SK-N-SH (cell line): Measurements from ENCODE around the gene NUMBL.

ENCODE experiments used
- POLR2AphosphoS5 ChIP-seq: IDR thresholded peaks from 2 replicates; pipeline ENCODE4 v1.6.1; 2012; ENCODE audit warnings: low read depth, low read length
- TF ChIP-seq, protein P1 (sequence below): fragments of 200-600 bp; sonication (generic); IDR thresholded peaks from 2 replicates; pipeline ENCODE4 v1.6.1; 2017; ENCODE audit warnings: antibody characterized with exemption, mild to moderate bottlenecking, moderate library complexity

DNA sequence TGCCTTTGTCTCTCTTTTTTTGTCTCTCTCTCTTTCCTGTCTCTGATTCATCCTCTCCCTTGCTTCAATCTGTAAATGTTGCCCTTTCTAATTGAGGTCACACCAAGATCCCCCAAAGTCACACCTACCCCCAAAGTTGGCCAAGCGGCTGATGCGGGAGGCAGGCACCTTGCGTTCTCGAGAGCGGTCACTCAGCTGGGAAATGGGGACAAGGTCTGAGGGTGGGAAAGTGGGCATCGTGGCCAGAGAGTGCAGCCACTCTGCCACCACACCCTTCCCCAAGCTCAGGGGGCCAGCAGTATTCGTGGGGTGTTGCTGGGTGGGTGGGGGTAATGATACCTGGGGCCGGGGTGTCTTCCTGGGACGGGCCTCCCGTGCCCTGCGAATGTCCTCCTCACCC, 23.5 kb upstream of the NUMBL start:
- TF ChIP-seq POLR2AphosphoS5: no peak
- TF ChIP-seq, protein P1, sequence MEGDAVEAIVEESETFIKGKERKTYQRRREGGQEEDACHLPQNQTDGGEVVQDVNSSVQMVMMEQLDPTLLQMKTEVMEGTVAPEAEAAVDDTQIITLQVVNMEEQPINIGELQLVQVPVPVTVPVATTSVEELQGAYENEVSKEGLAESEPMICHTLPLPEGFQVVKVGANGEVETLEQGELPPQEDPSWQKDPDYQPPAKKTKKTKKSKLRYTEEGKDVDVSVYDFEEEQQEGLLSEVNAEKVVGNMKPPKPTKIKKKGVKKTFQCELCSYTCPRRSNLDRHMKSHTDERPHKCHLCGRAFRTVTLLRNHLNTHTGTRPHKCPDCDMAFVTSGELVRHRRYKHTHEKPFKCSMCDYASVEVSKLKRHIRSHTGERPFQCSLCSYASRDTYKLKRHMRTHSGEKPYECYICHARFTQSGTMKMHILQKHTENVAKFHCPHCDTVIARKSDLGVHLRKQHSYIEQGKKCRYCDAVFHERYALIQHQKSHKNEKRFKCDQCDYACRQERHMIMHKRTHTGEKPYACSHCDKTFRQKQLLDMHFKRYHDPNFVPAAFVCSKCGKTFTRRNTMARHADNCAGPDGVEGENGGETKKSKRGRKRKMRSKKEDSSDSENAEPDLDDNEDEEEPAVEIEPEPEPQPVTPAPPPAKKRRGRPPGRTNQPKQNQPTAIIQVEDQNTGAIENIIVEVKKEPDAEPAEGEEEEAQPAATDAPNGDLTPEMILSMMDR: no peak
